Hematopoietic multipotent progenitor cell treated with erythropoietin and hydrocortisone succinate and interleukin-3 and kit ligand, for 17 days (in vitro differentiated cells): ENCODE data around the gene NR4A2.

Experiments
- DNase-seq: peaks from one replicate; pipeline ENCODE4 v3.0.0-alpha.2; 2015; ENCODE audit warnings: low spot score

The NR4A2 gene

GRCh38 chr2:156340377-156340776 lies 7.9 kb upstream of the NR4A2 start:
- peak; percentile 20 for DNase-seq

GRCh38 chr2:156339865-156340264 lies 7.3 kb upstream of the NR4A2 start:
- no peak for DNase-seq

GRCh38 chr2:156339110-156339847 lies 6.8 kb upstream of the NR4A2 start:
- DNase-seq = peak; percentile 19

GRCh38 chr2:156338578-156338977 lies 6.1 kb upstream of the NR4A2 start:
- no peak for DNase-seq

- peak; percentile 78 for DNase-seq
These were observed 2.3 kb upstream of the NR4A2 start for GRCh38 chr2:156334496-156335478.

- DNase-seq = peak; percentile 76
These were observed 1.5 kb upstream of the NR4A2 start for GRCh38 chr2:156333951-156334495.

- peak; percentile 53 for DNase-seq
These were observed 891 bp upstream of the NR4A2 start for GRCh38 chr2:156333274-156333950.

GRCh38 chr2:156332284-156332533 lies 312 bp downstream of the NR4A2 start:
- DNase-seq = peak; percentile 50

- no peak for DNase-seq
These were observed 793 bp downstream of the NR4A2 start for GRCh38 chr2:156331572-156332283.

- no peak for DNase-seq
These were observed 2.4 kb downstream of the NR4A2 start for GRCh38 chr2:156329927-156330726.

GRCh38 chr2:156329031-156329926 lies 3.2 kb downstream of the NR4A2 start:
- DNase-seq = no peak

- DNase-seq = no peak
These were observed 4.5 kb downstream of the NR4A2 start for GRCh38 chr2:156327835-156328695.

GRCh38 chr2:156326526-156327095 lies 5.9 kb downstream of the NR4A2 start:
- DNase-seq = no peak

- DNase-seq = no peak
These were observed 6.6 kb downstream of the NR4A2 start for GRCh38 chr2:156325688-156326525.

GRCh38 chr2:156323754-156324153 lies 8.8 kb downstream of the NR4A2 start:
- no peak for DNase-seq

- DNase-seq = no peak
These were observed 9.8 kb downstream of the NR4A2 start for GRCh38 chr2:156322686-156323231.

- no peak for DNase-seq
These were observed 10.4 kb downstream of the NR4A2 start for GRCh38 chr2:156322051-156322685.
